Measurements from ENCODE around the gene SZT2. TPM values are rescaled to one million over a fixed set of nuclear protein-coding genes. Genes with fewer than 3 reads are reported as not detected.

SZT2 gene
- total RNA-seq, 1 donor from 2014 or later, result 63.6 TPM

DNA sequence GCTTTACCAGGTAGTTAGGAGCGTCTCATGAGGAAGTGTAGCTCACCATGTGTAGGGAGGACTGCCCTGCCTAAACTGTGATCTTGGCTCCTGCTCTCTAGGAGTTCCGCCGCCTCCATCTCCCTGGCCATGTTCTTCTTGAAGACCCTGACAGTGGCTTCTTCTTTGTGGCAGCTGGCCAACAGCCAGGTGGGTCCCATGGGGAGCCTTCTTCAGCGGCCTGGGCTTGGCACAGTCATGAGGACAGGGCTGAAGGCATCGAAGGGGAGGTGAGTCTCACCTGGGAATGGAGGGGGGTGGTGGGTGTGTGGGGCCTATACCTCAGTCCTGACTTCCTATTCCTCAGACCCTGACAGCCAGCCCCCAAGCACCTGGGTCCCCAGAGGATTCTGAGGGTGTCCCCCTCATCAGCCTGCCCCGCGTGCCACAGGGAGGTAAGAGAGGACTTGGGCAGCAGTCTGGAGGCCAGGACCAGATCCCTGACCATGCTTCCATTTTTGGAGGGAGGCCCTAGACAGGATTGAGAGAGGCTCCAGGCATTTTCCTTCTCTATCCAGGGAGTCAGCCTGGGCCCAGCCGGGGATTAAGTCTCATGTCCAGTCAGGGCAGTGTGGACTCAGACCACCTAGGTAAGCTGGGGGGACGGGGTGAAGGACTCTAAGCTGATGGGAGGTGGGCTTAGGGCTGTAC, 42.6 kb downstream of the SZT2 start:
- no peaks in the 10 kb centered on the region for H3K27me3 Mint-ChIP-seq (ENCODE audit: unreplicated experiment)
- no peaks in the 10 kb centered on the region for H3K4me1 Mint-ChIP-seq (ENCODE audit: unreplicated experiment)
- TF ChIP-seq, protein P1, sequence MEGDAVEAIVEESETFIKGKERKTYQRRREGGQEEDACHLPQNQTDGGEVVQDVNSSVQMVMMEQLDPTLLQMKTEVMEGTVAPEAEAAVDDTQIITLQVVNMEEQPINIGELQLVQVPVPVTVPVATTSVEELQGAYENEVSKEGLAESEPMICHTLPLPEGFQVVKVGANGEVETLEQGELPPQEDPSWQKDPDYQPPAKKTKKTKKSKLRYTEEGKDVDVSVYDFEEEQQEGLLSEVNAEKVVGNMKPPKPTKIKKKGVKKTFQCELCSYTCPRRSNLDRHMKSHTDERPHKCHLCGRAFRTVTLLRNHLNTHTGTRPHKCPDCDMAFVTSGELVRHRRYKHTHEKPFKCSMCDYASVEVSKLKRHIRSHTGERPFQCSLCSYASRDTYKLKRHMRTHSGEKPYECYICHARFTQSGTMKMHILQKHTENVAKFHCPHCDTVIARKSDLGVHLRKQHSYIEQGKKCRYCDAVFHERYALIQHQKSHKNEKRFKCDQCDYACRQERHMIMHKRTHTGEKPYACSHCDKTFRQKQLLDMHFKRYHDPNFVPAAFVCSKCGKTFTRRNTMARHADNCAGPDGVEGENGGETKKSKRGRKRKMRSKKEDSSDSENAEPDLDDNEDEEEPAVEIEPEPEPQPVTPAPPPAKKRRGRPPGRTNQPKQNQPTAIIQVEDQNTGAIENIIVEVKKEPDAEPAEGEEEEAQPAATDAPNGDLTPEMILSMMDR (IDR thresholded peaks at IDR 0.05), result no peak
- no peak overlapping the region for H3K27ac Mint-ChIP-seq (ENCODE audit: unreplicated experiment)
- H3K36me3 Mint-ChIP-seq (ENCODE audit: unreplicated experiment), result peaks cover 50% of the 10 kb centered on the region
- no peak overlapping the region for H3K4me3 Mint-ChIP-seq (ENCODE audit: unreplicated experiment)
- DNase-seq (ENCODE audit: extremely low spot score, unreplicated experiment), result no peak
- no peaks in the 10 kb centered on the region for H3K9me3 Mint-ChIP-seq (ENCODE audit: unreplicated experiment)

DNA sequence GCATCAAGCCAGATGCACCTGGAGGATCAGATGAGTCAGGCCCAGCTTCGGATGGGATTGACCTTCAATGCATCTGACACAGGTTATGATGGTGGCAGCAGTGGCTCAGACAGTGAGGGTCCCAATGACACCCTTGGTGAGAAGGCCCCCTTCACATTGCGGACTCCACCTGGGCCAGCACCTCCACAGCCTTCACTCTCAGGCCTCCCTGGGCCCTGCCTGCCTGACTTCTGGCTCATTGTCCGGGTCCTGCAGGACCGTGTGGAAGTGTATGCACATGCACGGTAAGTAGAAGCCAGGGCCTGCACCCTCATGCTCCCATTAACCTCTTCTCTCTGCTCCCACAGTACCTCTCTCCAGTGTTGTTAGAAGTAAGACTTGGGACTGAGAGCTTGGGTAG, 43.2 kb downstream of the SZT2 start:
- H3K27me3 Mint-ChIP-seq (ENCODE audit: unreplicated experiment), result no peaks in the 10 kb centered on the region
- TF ChIP-seq, protein P1 (IDR thresholded peaks at IDR 0.05), result no peak
- H3K4me1 Mint-ChIP-seq (ENCODE audit: unreplicated experiment), result no peaks in the 10 kb centered on the region
- no peak overlapping the region for H3K4me3 Mint-ChIP-seq (ENCODE audit: unreplicated experiment)
- no peak overlapping the region for H3K27ac Mint-ChIP-seq (ENCODE audit: unreplicated experiment)
- no peaks in the 10 kb centered on the region for H3K9me3 Mint-ChIP-seq (ENCODE audit: unreplicated experiment)
- no peak for DNase-seq (ENCODE audit: extremely low spot score, unreplicated experiment)
- peaks cover 54% of the 10 kb centered on the region for H3K36me3 Mint-ChIP-seq (ENCODE audit: unreplicated experiment)

DNA sequence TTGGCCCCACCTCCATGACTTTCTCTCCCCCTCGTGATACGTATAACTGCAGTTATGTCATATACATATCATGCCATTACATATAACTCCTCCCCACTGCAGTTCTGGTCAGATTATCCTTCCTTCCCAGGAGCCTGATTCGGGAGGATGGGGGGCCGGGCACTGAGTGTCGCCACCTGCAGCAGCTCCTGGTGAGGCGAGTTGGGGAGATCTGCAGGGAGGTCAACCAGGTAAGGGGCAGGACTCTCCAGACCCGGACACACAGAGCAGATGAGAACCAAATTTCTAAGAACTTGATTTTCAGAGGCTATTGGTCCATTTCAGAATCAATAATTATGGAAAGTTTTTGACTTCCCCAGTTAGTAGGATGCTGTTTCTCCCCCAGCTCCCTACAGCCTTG, 44.6 kb downstream of the SZT2 start:
- no peak overlapping the region for H3K4me3 Mint-ChIP-seq (ENCODE audit: unreplicated experiment)
- H3K27ac Mint-ChIP-seq (ENCODE audit: unreplicated experiment), result no peak overlapping the region
- no peaks in the 10 kb centered on the region for H3K4me1 Mint-ChIP-seq (ENCODE audit: unreplicated experiment)
- no peaks in the 10 kb centered on the region for H3K27me3 Mint-ChIP-seq (ENCODE audit: unreplicated experiment)
- no peak for DNase-seq (ENCODE audit: extremely low spot score, unreplicated experiment)
- peaks cover 50% of the 10 kb centered on the region for H3K36me3 Mint-ChIP-seq (ENCODE audit: unreplicated experiment)
- TF ChIP-seq, protein P1 (IDR thresholded peaks at IDR 0.05), result no peak
- no peaks in the 10 kb centered on the region for H3K9me3 Mint-ChIP-seq (ENCODE audit: unreplicated experiment)

DNA sequence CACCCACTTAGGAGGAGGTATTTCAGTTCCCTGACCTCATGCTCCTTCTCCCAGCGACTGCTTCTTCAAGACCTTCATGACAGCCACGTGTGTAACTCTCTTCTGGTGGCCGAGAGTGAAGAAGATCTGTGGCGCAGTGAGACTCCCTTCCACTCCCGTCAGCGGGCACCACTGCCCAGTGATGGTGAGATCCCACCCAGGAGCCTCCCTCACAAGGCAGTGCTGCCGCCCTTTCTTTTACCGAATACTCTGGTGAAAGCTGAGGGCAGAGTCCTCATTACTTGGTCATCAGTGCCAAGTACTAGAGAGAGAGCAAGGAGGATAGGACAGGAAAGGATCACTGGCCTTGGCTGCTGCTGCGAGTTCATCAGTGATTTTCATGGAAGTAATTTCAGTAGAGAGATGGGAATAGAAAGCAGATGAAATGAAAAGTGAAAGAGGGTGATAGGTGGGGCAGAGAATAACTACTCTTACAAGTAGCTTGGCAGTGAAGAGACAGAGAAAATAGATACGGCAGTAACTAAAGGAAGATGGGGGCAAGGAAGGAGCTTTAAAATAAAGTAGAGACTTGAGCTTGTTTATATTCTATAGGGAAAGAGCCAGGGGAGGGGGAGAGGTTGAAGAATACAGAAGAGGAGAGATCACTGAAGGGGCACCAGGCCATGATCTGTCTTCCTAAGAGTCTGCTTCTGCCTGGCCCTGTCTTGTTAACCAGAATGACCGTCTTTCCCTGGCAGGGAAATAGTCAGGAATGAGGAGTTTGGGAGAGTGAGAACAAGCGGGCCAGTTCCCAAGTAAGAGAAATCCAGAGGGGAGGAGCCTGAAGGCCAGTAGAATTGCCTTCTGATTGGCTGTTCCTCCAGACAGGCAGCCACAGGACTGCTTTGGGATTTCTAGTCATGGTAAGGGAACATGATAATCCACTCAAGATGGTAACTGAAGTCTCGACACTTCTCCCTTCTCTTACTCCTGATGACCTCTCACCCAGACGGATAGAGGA, 45.7 kb downstream of the SZT2 start:
- DNase-seq (ENCODE audit: extremely low spot score, unreplicated experiment), result no peak
- Mint-ChIP-seq H3K9me3 (ENCODE audit: unreplicated experiment) (no peaks in the 10 kb centered on the region), H3K4me3 (ENCODE audit: unreplicated experiment) (no peak overlapping the region), H3K4me1 (ENCODE audit: unreplicated experiment) (no peaks in the 10 kb centered on the region), H3K27ac (ENCODE audit: unreplicated experiment) (no peak overlapping the region), H3K36me3 (ENCODE audit: unreplicated experiment) (peaks cover 42% of the 10 kb centered on the region), H3K27me3 (ENCODE audit: unreplicated experiment) (no peaks in the 10 kb centered on the region)
- TF ChIP-seq, protein P1 (IDR thresholded peaks at IDR 0.05), result no peak

DNA sequence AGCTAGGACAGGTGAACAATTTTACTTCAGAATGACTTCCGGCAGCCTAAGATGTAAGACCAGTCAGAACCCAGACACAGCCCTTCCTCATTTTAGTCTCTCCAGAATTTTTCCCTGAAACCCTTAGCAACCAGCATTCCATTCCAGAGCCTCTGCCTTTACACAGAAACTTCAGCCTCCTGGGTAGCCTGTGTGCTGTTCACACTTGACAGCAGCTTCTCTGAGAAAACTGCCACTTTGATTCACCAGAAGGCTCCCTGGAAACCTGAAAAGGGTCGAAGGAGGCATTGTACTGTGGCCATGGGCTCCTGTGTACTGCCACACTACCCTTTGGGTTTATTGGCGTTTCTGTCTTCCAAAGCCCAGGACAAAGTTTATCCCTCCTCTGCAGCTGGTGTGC, 46.7 kb downstream of the SZT2 start:
- Mint-ChIP-seq H3K9me3 (ENCODE audit: unreplicated experiment) (no peaks in the 10 kb centered on the region), H3K27ac (ENCODE audit: unreplicated experiment) (no peak overlapping the region), H3K4me1 (ENCODE audit: unreplicated experiment) (no peaks in the 10 kb centered on the region), H3K36me3 (ENCODE audit: unreplicated experiment) (peaks cover 34% of the 10 kb centered on the region), H3K4me3 (ENCODE audit: unreplicated experiment) (no peak overlapping the region), H3K27me3 (ENCODE audit: unreplicated experiment) (no peaks in the 10 kb centered on the region)
- TF ChIP-seq, protein P1 (IDR thresholded peaks at IDR 0.05), result no peak
- no peak for DNase-seq (ENCODE audit: extremely low spot score, unreplicated experiment)
